ENCODE data around the gene ATP8A2.

GRCh38 chr13:26020891-26021290 is 649.1 kb downstream of the ATP8A2 start:
- TF ChIP-seq CTCF (IDR thresholded peaks at IDR 0.05) = no peak
- no peak for TF ChIP-seq REST (IDR thresholded peaks at IDR 0.05; ENCODE audit: insufficient read depth in 1 of 2, low read depth in 2 of 2, low read length in 1 of 2)
- no peak for TF ChIP-seq POLR2AphosphoS5 (IDR thresholded peaks at IDR 0.05; ENCODE audit: low read depth, low read length)
- no peak for TF ChIP-seq SIN3A (IDR thresholded peaks at IDR 0.05; ENCODE audit: borderline replicate concordance, insufficient read depth, low read depth, low read length)
- TF ChIP-seq TCF7L2 (IDR thresholded peaks at IDR 0.05; ENCODE audit: low read depth, low read length) = no peak

Data from Panc1 (cell line).